ENCODE data around the gene CBL.

Gene CBL

GRCh38 chr11:119205574-119206510 lies at the start of gene CBL:
TSS of gene CBL (plus strand) at chr11:119206339. CDS start at chr11:119206418, 79 bp downstream.
- H3K4me3 ChIP-seq (ENCODE audit: low read depth, low read length), result peak within 1 kb of the TSS; percentile 81
- peak; percentile 64 for DNase-seq (ENCODE audit: low read depth)
- peak; percentile 85 for TF ChIP-seq CTCF (IDR thresholded peaks at IDR 0.05; ENCODE audit: low read depth, low read length, missing control alignments)

GRCh38 chr11:119156496-119156895 lies 49.6 kb upstream of the CBL start:
- H3K4me3 ChIP-seq (ENCODE audit: low read depth, low read length), result no peak overlapping the region
- TF ChIP-seq CTCF (IDR thresholded peaks at IDR 0.05; ENCODE audit: low read depth, low read length, missing control alignments), result no peak
- no peak for DNase-seq (ENCODE audit: low read depth)

- TF ChIP-seq CTCF (IDR thresholded peaks at IDR 0.05; ENCODE audit: low read depth, low read length, missing control alignments), result no peak
Observed at GRCh38 chr11:119157063-119157462, 49.1 kb upstream of the CBL start.

GRCh38 chr11:119158467-119158866 lies 47.7 kb upstream of the CBL start:
- H3K4me3 ChIP-seq (ENCODE audit: low read depth, low read length), result no peak overlapping the region
- no peak for DNase-seq (ENCODE audit: low read depth)
- TF ChIP-seq CTCF (IDR thresholded peaks at IDR 0.05; ENCODE audit: low read depth, low read length, missing control alignments), result no peak

More at GRCh38 chr11:119157063-119157462, 49.1 kb upstream of the CBL start:
- H3K4me3 ChIP-seq (ENCODE audit: low read depth, low read length), result no peak overlapping the region
- DNase-seq (ENCODE audit: low read depth), result no peak

GRCh38 chr11:119160151-119160550 lies 46.0 kb upstream of the CBL start:
- DNase-seq (ENCODE audit: low read depth), result no peak
- TF ChIP-seq CTCF (IDR thresholded peaks at IDR 0.05; ENCODE audit: low read depth, low read length, missing control alignments), result no peak
- no peak overlapping the region for H3K4me3 ChIP-seq (ENCODE audit: low read depth, low read length)

- H3K4me3 ChIP-seq (ENCODE audit: low read depth, low read length), result no peak overlapping the region
- DNase-seq (ENCODE audit: low read depth), result no peak
- no peak for TF ChIP-seq CTCF (IDR thresholded peaks at IDR 0.05; ENCODE audit: low read depth, low read length, missing control alignments)
Observed at GRCh38 chr11:119161871-119162270, 44.3 kb upstream of the CBL start.
